Stimulated activated CD8-positive, alpha-beta memory T cell treated with anti-CD3 and anti-CD28 coated beads, Interleukin-7, amount 100 ng/mL, for 48 hours (primary cell): Measurements from ENCODE around the gene ASB2.

Experiments
- DNase-seq, 2 donors: peaks; one replicate each; pipeline ENCODE4 v3.0.0-alpha.2; 2020; ENCODE audit warnings: low read depth in 1 of 2; ENCODE audit errors: extremely low read depth in 1 of 2

The ASB2 gene

GRCh38 chr14:94001016-94001415, 24.6 kb upstream of the ASB2 start:
- DNase-seq, result no peak

GRCh38 chr14:94000267-94000666, 23.9 kb upstream of the ASB2 start:
- DNase-seq, result no peak

DNA sequence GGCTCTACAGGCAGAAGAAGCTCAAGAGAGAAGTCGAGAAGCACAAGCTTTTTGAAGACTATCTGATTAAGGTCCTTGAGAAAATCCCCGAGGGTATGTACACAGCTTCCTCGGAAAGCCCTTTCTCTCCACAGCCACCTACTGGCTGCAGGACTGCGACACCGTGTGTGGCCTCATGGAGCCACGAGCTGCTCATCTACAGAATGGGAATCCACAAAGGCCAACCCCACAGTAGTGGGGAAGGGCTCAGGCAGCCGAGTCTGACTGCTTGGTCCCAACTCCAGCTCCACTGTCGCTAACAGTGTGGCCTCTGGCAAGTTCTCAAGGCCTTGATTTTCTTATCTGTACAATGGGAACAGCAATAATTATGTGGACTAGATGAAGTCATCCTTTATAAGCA, 23.2 kb upstream of the ASB2 start:
- DNase-seq, result no peak

GRCh38 chr14:93998871-93999403, 22.6 kb upstream of the ASB2 start:
- no peak for DNase-seq

- DNase-seq, result no peak
These were observed 21.8 kb upstream of the ASB2 start for GRCh38 chr14:93997916-93998870.

DNA sequence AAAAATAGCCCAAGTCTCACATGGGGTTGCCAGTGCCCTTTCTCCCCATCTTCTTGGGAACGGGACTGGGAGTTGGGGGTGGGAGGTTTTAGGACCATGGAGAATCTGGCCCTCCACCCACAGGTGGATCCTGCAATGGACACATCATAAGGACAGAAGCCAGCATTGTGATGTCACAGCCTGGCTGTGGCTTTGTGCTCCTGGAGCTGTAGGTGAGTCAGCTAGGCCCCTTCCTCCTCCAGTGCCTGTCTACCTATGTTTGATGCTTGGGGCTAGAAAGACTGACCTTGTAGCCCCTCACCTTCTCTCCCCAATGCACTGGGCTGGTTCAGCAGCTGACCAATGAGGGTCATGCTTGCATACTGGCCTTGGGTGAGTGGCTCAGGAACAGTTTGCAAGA, 20.7 kb upstream of the ASB2 start, which contains the start of gene CCDC197:
Gene CCDC197 (plus strand): TSS at position 220 of the 400 bp plus-strand sequence. CDS start 831 bp downstream, outside the sequence.
- no peak for DNase-seq

DNA sequence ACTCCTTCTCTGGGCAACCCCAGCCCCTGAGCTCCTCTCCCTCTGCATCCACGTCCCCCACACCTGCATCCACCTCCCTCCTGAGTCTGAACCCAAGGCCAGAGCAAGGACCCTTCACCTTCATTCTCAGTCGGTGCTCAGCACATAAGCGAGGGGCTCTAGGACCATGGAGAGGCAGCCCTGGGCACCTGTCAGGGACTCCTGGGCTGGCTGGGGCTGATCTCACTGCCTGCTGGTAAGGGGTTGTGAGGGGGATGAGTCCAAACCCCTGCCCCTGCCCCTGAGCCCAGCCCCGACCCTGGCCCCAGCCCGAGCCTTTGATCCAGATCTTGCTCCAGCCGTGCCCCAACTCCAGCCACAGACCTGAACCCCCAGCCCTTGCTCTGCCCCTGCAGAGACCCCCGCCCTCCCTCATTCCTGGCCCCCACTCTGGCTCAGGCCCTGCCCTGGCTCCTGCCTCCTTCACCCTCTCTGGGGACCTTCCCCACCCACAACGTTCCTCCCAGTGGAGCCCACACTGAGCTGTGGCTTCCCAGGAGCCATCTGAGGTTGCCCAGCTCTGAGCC, 19.8 kb upstream of the ASB2 start:
- DNase-seq, result no peak

DNA sequence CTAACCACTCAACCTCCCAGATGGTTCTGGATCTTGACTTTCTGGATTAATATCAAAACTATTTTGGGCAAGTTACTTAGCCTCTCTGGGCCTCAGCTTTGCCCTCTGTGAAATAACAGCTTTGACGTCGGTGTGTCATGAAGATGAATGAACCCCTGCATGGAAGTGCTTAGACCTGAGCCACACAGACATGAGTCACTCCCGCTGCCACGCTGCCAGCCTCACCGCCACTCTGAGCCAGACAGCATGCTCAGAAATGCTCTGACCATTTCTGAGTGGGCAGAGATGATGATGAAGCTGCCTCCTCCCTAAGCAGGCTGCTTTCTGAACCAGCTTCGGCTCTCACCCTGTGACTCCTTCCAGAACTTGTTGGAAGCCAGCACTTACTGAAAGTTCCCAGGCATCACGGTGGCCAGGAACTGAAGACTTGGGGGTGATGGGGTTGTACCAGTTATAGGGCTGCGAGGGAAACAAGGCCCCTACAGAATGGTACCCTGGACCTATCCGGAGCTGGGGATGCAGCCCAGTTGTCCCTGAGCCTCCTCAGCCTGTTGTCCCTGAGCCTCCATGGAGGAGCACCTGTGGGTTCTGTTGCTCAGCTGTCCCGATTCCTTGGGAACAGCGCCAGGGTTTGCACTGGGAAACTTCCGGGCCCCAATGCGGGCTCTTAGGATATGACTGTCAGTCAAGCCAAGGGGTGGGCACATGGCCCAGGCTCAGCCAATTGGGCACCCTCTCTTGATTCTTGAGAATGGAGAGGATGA, 18.7 kb upstream of the ASB2 start:
- peak in 1 of 2 donors; percentile 79 for DNase-seq

DNA sequence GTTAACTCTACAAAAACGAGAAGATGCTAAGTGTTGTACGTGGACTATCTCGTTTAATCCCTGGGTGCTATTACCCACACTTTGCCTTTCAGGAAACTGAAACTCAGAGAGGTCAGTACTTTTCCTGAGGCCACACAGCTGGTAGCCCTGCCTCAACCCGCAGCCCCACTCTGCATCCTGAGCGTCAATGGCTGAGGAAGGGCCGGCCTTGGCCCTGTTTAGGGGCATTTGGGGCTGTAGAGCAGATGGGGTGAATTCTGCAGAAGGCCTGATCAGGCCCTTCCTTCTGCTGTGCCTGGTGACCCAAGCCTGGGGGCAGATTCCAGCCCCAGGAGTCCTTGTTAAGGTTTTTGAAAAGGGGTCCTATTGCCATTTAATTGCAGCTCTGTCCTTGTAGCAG, 17.0 kb upstream of the ASB2 start:
- DNase-seq, result no peak

GRCh38 chr14:93991649-93992048, 15.3 kb upstream of the ASB2 start:
- no peak for DNase-seq

- no peak for DNase-seq
These were observed 14.8 kb upstream of the ASB2 start for GRCh38 chr14:93991212-93991611.

DNA sequence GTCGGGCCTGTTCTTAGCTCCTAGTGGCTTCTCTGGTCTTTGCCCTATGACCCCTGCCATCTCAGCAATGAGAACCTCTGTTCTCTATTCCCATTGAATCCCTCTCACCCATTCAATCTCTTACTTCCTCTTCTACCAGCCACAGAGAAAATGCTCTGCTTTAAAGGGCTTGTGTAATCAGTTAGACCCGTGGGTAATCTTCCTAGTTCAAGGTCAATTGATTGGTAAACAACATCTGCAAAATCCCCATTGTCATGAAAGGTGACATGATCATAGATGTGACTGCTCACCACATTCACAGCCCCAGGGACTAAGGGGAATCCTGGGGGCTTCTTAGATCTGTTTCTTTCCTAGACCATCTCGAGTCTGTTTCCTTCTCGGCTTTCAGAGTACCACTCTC, 13.6 kb upstream of the ASB2 start:
- DNase-seq, result no peak

GRCh38 chr14:93987815-93988476, 11.6 kb upstream of the ASB2 start:
- no peak for DNase-seq

DNA sequence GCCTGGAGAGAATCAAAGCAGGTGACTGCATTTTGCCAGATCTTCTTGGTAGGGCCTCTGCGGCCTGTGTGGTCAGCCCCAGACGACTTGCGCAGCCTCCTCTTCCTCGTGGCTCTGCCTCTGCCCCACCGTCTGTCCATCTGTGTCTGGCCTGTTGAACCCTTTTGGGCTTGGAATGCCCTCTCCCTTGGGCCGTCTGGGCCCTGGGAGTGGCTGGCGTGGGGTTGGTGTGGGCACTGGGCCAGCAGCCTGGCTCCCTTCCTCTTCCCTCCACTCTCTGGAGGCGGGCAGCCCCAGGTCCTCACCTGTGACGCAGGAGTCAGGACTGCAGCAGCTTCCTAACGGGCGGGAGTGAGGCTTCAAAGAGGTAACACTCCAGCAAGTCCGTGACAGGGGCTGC, 11.0 kb upstream of the ASB2 start:
- DNase-seq, result no peak

DNA sequence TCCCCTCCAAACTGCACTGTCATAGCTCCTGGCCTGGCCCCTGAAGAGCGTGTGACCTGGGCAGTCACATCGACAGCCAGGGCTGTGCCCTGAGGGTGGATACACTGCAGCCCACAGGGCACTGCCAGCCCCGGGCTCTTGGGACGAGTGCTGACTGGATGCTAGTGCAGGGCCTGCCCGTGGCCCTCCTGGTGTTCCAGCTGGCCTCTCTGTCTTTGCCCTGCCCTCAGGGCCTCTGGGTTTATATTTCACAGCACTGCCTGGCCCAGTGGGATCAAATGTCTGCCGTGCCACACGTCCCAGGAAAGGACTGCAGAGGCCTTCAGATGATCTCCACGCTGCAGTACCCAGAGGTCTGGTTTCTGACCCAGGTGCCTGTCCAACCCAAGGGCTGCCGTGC, 10.6 kb upstream of the ASB2 start:
- DNase-seq, result no peak

DNA sequence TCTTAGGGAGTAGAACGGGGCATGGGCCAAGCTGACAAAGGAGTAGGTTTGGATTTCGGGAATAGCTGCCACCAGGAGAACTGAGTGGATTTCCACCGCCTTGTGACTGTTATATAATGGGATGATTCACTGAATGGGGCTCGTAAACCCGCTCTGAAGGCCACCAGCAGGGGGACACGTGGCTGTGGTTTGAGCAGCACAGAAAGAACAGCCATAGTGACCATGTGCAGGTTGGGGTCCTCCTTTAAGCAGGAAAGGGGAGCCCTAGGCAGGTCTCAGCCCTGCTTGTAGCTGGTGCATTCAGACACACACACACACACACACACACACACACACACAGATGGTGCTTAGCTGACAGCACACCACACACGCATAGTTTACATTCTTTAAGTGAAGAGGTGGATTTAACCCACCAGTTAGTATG, 8.6 kb upstream of the ASB2 start:
- DNase-seq, result no peak

GRCh38 chr14:93984070-93984469, 7.7 kb upstream of the ASB2 start:
- no peak for DNase-seq

- DNase-seq, result no peak
These were observed 6.0 kb upstream of the ASB2 start for GRCh38 chr14:93982230-93983007.

- DNase-seq, result no peak
These were observed 5.2 kb upstream of the ASB2 start for GRCh38 chr14:93981316-93982229.
